ENCODE measurements around the gene AJAP1.

The AJAP1 gene

DNA sequence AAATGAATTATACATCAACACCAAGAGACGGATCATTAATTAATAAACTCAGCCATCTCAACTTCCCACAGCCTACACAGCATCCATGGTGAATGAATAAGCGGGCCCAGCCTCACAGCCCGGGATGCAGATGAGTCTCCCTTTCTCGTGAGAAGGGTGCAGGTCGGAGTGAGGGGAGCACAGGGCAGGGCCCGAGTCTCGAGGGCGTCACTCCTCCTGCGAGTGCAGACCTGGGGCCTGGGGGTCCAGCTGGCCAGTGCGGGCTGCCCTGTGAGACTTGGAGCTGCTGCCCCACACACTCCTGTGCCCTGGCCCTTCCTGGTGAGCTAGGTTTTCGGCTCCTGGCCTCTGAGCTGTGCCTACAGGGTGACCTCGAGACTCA lies 74.7 kb downstream of the AJAP1 start:
- DNase-seq = no peak

DNA sequence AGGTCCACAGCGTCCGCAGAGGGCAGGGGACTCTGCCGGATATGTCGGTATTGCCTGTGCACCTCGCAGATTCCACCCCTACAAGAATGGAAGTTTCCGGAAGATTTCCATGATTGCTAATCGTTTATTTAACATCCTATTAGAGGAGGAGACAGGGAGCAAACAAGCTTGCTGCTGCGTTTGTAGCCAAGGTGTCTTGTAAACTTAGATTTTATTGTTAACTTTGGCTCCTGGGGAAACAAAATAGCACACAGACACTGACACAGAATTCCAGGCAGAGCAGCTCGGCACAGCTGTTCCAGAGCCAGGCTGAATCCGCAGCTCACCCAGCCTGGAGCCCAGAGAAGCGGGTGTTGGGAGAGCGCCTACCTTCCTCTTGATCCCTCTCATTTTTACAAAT lies 75.7 kb downstream of the AJAP1 start:
- no peak for DNase-seq

DNA sequence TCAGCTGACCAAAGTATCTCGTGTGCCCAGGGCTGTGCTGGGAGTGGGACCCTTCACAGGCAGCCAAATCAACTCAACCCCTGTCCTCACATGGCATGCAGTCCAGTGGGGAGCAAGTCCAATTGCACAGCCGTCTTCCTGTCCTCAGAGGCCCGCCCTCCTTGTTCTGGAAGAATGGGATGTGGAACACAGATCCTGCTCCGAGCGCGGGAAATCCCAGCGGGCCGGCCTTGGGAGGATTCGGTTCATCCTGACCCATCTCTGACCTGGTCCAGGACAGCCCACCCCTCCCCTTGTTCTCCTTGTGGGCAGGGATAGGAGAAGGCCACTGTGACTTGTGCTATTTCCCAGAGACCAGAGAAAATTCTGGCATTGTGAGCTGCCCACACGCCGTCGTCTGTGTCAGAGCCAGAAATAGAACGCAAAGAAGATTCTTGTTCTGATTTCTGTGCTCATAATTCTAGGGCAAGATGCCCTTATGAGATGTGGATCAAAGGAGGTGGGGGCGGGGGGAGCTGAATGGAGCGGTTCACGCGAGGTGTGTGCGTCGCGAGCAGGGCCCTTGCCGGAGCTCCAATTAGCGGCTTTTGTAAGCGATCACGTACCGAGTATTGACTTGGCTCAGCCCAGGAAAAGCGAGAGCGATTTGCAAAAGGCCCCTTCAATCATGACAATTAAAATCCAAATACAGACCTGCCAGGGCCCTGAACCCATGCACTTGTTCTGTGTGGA lies 79.2 kb downstream of the AJAP1 start:
- peak in 7 of 58 donors; percentile 6 to 37 (median 17) for DNase-seq

DNA sequence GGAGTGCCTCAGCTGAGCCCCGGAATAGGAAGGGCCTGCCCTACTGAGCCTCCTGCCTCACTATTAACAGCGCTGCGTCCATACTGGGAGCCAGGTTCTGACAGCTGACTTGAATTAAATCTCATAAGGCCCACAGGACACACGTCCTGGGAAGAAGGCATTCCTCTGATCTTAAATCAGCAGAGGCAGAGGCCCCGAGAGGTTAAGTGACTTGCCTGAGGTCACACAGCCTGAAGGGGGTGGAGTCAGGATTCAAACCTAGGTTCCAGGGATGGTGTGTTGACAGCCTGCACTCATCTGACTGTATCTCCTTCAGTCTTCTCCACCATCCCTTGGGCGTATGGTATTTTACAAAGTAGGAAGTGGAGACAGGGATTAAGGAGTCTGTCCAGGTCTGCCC lies 79.8 kb downstream of the AJAP1 start:
- no peak for DNase-seq

- peak in 24 of 58 donors; percentile 5 to 70 (median 38) for DNase-seq
Measured at GRCh38 chr1:4734791-4735190, 80.4 kb downstream of the AJAP1 start.

DNA sequence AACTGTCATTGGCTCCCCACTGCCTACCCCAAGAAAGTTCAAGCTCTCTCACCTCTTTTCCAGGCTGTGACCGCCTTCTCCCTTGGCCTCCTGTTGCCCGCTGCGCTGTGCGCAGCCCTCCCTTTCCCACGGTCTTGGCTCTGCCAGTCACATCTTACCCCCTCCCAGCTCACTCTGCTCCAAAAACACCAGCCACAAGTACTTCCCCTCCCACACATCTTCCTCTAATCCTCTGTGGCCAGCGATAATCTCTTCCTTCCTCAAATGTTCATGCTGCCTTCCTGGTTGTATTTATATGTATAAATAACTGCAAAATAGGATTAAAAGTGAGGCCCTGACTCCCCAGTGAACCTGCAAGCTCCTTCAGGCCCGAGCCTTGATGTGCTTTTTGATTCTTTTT lies 81.8 kb downstream of the AJAP1 start:
- no peak for DNase-seq

DNA sequence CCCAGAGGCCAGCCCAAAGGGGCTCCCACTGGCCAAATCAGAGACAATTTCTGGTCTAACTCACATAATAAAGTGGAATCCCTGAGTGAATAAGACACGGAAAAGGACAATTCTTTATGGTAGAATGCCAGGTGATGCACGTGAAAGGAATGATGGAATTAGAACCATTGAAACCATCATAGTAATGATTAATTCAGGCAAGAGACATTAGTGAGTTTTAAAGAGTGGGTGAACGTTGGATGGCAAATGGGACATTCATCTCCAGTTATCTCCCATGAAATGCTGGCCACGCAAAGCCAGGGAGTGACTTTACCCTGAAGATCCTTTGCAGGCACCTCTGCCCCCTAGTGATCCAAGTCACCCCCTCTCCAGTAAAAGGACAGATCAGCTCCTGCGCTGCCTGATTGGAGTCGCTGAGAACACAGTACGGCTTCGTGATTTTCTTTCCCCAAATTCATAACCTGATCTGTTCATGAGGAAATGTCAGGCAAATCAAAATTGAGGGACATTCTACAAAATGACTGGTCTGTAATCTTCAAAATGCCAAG lies 87.5 kb downstream of the AJAP1 start:
- DNase-seq = peak in 5 of 58 donors; percentile 4 to 23 (median 11)

DNA sequence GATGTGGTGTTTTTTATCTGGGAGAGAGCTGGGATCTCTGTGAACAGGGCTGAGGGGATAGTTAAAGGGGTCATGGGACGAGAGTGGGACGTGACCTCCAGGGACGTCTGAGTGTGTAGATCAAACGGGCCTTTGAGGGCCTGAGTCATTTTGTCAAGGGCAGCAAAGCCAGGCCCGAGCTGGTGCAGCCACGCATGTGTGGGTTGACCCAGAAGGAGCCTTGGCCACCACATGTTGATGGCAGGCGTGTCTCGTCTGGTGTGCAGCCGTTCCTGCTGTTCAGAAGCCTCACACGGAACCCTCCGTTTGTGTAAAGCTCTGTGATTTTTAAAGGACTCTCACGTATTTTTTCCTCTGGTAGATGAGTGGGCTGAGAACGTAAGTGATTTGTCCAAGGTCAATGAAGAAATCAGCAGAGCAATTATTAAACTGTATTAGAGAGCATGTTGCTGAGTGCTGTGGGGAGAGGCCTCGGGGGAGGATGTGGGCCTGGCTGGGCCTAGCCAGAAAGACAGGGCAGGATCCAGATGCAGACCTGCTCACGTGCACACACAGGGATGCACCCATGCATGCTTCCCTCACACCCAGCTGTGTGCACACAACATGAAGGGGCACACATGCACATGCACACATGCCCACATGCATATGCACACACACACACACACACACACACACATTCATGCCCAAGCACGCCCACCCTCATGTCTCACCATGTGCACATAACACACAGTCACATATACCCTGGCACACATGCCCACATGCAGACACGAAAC lies 89.8 kb downstream of the AJAP1 start:
- no peak for DNase-seq

DNA sequence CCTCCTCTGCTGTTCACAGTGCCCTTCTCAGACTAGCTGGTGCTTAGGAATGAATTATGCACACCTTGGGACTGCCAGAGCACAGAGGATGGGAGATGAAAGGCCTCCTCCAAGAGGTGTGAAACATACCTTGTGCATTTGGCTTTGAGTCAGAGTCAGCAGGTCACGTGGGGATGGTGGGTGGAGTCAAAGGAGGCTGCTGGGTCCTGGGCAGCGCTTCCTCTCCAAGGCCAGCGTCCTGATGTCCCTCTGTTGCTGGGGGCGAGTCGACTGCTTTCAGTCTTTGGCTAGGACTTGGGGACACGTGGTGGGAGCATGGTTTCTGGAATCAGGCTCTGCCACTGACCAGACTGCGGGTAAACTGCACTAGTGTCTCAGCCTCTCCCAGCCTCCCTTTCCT lies 91.2 kb downstream of the AJAP1 start:
- DNase-seq = no peak

DNA sequence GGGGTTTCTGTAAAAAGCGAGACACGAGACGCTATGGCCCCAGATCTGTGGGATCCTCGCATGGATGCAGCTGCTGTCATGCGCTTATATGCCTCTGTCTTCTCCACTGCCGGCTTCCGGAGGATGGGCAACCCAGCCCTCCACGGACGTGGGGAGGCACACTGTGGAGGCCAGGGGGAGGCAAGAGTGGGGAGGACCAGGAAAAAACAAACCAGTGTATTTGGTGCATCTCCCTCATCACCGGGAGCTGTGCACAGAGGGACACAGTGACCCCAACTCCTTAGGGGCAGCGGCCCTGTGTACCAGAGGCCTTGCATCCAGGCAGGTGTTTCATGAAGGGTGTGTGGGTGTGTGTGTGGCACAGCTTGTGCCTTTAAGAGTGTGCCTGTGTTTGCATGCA lies 95.0 kb downstream of the AJAP1 start:
- DNase-seq = no peak

GRCh38 chr1:4750177-4750576 lies 95.8 kb downstream of the AJAP1 start:
- no peak for DNase-seq

DNA sequence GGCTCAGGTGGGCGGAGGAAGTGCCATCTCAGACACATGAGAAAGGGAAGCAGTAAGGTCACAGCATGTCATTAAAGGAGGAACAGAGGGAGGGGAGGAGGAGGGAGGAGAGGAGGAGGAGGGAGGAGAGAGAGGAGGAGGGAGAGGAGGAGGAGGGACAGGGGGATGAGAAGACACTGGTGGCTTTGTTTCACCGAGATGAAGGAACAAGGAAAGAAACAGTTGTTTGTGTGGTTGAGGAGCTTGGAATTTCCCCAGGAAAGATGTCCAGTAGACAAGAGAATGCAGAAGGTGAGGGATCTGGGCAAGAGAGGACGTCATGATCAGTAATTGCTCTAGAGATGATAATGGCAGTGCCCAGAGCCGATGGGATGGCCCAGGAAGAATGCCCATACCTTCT lies 97.7 kb downstream of the AJAP1 start:
- DNase-seq = peak in 13 of 58 donors; percentile 3 to 66 (median 22)

- DNase-seq = no peak
Measured at GRCh38 chr1:4754816-4755215, 100.4 kb downstream of the AJAP1 start.

DNA sequence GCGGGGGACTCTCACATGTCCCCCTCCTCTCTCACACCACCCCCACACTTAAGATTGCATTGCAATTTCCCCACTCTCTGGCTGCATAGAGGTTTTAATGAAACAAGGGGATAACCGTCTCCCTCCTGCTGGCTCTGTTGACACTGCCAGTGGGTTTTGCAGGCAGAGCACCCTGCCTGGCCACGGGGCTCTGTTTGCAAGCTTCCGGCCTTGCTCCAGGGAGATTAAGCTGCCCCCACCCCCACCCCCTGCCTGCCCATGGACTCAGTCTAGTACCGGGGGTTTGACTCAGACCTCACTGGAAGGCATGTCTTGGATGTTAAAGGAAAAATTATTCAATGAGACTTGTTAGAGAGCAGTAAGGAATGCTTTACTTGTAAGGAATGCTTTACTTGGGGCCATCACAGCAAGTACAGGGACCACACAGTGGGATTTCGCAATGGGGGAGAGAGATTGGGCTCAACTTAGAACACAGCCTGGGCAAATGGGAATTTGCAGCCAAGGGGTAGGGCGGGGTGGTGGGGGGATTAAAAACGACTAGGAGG lies 101.0 kb downstream of the AJAP1 start:
- DNase-seq = no peak

DNA sequence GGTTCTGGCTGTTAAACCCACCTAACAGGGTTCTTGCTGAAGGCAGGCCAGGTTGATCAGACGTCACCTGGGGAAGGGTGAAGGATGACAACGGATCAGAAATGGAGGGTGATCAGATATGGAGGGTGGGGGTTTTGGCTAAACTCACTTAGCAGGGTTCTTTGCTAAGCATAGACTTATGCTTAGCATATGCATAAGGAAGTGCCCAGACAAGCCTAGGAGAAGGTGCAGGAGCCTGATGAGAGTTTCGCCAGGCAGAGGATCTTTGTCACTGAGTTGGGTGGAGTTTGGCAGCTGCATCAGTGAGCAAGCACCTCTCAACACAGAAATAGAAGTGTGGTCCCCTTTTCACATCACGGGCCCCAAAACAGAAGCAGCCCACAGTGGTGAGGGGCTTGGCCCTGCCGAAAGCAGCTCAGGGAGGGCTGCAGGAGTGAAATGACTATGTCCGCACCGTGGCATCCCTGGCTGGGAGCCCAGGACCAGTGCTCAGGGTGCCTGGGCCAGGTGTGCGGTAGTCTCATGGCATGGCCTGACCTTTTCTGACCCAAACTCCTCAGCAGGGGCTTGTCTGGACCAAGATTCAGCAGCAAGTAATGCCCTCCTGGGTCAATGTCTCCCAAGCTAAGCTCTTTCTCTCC lies 101.6 kb downstream of the AJAP1 start:
- DNase-seq = no peak

GRCh38 chr1:4756851-4757580 lies 102.6 kb downstream of the AJAP1 start:
- DNase-seq = no peak

- DNase-seq = no peak
Measured at GRCh38 chr1:4759671-4760070, 105.3 kb downstream of the AJAP1 start.

- DNase-seq = no peak
Measured at GRCh38 chr1:4760088-4760487, 105.7 kb downstream of the AJAP1 start.

DNA sequence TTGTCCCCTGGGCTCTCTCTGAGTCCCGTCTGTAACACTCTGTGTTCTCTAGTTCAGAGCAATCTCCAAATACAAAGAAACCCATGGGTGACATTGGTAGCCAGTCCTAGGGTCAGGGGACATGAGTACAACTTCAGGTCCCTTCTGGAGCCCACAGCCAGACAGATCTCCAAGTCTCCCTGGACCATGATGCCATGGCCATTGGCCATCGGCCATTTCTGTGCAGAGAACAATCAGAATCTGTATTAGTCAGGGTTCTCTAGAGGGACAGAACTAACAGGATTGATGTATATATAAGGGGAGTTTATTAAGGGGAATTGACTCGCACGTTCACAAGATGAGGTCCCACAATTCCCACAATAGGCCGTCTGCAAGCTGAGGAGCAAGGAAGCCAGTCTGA lies 106.9 kb downstream of the AJAP1 start:
- peak in 3 of 58 donors; percentile 14 to 28 (median 16) for DNase-seq

DNA sequence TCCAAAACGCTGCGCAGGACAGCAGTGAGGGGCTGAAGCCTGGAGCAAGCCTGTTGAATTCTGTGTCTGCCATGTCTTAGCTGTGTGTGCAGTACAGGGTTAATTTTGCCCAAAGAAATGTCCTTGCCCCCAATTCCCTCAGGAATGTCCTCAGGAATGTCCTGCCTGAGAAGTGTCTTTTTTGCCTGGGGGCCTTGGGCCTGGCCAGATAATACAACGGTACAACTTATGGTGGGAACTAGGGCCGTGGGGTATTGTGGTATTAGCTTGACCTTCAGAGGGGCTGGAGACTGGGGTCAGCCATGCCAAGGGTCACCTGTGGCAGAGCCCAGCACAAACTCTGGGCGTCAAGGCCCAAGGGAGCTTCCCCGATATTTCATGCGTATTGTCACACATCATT lies 107.7 kb downstream of the AJAP1 start:
- no peak for DNase-seq

DNA sequence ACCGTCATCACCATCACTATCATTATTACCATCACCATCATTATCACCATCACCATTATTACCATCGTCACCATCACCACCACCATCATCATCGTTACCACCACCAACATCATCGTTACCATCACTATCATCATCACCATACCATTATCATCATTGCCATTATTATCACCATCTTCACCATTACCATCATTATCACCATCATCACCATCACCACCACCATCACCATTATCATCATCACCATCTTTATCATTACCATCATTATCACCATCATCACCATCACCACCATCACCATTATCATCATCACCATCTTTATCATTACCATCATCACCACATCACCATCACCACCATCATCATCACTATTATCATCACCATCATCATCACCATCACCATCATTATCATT lies 112.9 kb downstream of the AJAP1 start:
- no peak for DNase-seq

All from anterior cingulate cortex (tissue), 58 donors.